Stomach (tissue), 4 donors: ENCODE measurements around the gene ANKRD7.

Source experiments
- CTCF ChIP-seq, 7 experiments: fragments of 450-650 bp in 4 of 7; fragments of 200-600 bp in 3 of 7; sonication (generic) in 3 of 7; IDR thresholded peaks; one replicate each; pipeline ENCODE4 v1.5.1; 2016 to 2019; ENCODE audit warnings: antibody characterized with exemption in 7 of 7, control low read depth in 2 of 7, mild to moderate bottlenecking in 1 of 7
- EP300 ChIP-seq: sonication (generic); formaldehyde crosslinking; IDR thresholded peaks from one replicate; pipeline ENCODE4 v1.6.1; 2017; ENCODE audit warnings: antibody characterized with exemption
- POLR2A ChIP-seq, 4 donors: fragments of 450-650 bp; IDR thresholded peaks; one replicate each; pipeline ENCODE4 v1.6.1; 2016; ENCODE audit warnings: antibody characterized with exemption in 4 of 4, control low read depth in 2 of 4, mild to moderate bottlenecking in 1 of 4, moderate library complexity in 1 of 4
- POLR2AphosphoS5 ChIP-seq, 3 donors: sonication (generic); formaldehyde crosslinking; IDR thresholded peaks; one replicate each; pipeline ENCODE4 v1.6.1; 2016; ENCODE audit warnings: antibody characterized with exemption in 3 of 3

- TF ChIP-seq CTCF (IDR thresholded peaks at IDR 0.05): no peak
- no peak for TF ChIP-seq POLR2A (IDR thresholded peaks at IDR 0.05)
- TF ChIP-seq POLR2AphosphoS5 (IDR thresholded peaks at IDR 0.05): no peak
- no peak for TF ChIP-seq EP300
These were observed 8.3 kb downstream of the ANKRD7 start for GRCh38 chr7:118232837-118233236.
